Thoracic aorta (tissue), 2 donors: ENCODE measurements around the gene KIF26B. TPM values are rescaled to one million over a fixed set of nuclear protein-coding genes. Genes with fewer than 3 reads are reported as not detected.

Experiments
- ATAC-seq: fragments of 150-250 bp; one replicate; pipeline ENCODE4 v1.8.0; 2017; ENCODE audit warnings: low read depth; ENCODE audit not compliant: insufficient number of reproducible peaks, low FRiP score
- DNase-seq: peaks from one replicate; pipeline ENCODE4 v3.0.0-alpha.2; 2020; ENCODE audit warnings: low spot score
- H3K27ac ChIP-seq, 2 donors: fragments of 200-600 bp; sonication (generic); 1 replicate in 1 of 2; 2 replicates in 1 of 2; pipeline ENCODE4 v1.5.1; 2016; ENCODE audit warnings: mild to moderate bottlenecking in 2 of 2, moderate library complexity in 2 of 2
- H3K27me3 ChIP-seq: fragments of 200-600 bp; sonication (generic); replicated peaks from 2 replicates; pipeline ENCODE4 v1.6.0; 2016; ENCODE audit warnings: mild to moderate bottlenecking; ENCODE audit not compliant: insufficient read depth
- H3K36me3 ChIP-seq: fragments of 200-600 bp; sonication (generic); one replicate; pipeline ENCODE4 v1.5.1; 2016
- H3K4me1 ChIP-seq, 2 donors: fragments of 200-600 bp; sonication (generic); 1 replicate in 1 of 2; 2 replicates in 1 of 2; pipeline versions ENCODE4 v1.5.1 to v1.6.0; 2016; ENCODE audit warnings: low read depth in 2 of 2, mild to moderate bottlenecking in 1 of 2; ENCODE audit not compliant: control insufficient read depth in 1 of 2
- H3K4me3 ChIP-seq: fragments of 200-600 bp; sonication (generic); 2 replicates; pipeline ENCODE4 v1.5.1; 2016; ENCODE audit warnings: mild to moderate bottlenecking
- H3K9me3 ChIP-seq: fragments of 200-600 bp; sonication (generic); 2 replicates; pipeline ENCODE4 v1.5.1; 2016
- CTCF ChIP-seq: fragments of 200-600 bp; sonication (generic); IDR thresholded peaks from one replicate; pipeline ENCODE4 v1.5.1; 2019; ENCODE audit warnings: antibody characterized with exemption
- total RNA-seq, 2 donors: library from RNA; depleted of rRNA; stranded (reverse); fragments of >200 nt; gene quantifications; one replicate each; pipeline versions ENCODE4 v1.1.0 to v1.2.3, GENCODE V29; 2016

The KIF26B gene
- total RNA-seq, 2 donors from 2014 or later, result 0.14 to 0.41 TPM

GRCh38 chr1:245748646-245749045 is 593.9 kb downstream of the KIF26B start:
- no peaks in the 10 kb centered on the region for H3K27me3 ChIP-seq
- ATAC-seq (no peak), DNase-seq (no peak)
- no peaks in the 10 kb centered on the region for H3K4me1 ChIP-seq
- no peak overlapping the region for H3K27ac ChIP-seq
- TF ChIP-seq CTCF, result no peak
- H3K9me3 ChIP-seq, result no peaks in the 10 kb centered on the region
- H3K4me3 ChIP-seq, result no peak overlapping the region
- no peaks in the 10 kb centered on the region for H3K36me3 ChIP-seq

GRCh38 chr1:245749053-245749452 is 594.3 kb downstream of the KIF26B start:
- no peaks in the 10 kb centered on the region for H3K27me3 ChIP-seq
- no peaks in the 10 kb centered on the region for H3K9me3 ChIP-seq
- no peaks in the 10 kb centered on the region for H3K4me1 ChIP-seq
- no peak overlapping the region for H3K27ac ChIP-seq
- DNase-seq, result no peak
- H3K4me3 ChIP-seq, result no peak overlapping the region
- ATAC-seq, result no peak
- no peak for TF ChIP-seq CTCF
- H3K36me3 ChIP-seq, result no peaks in the 10 kb centered on the region

- TF ChIP-seq CTCF, result no peak
- Histone ChIP-seq H3K27me3 (no peaks in the 10 kb centered on the region), H3K4me3 (no peak overlapping the region), H3K4me1 (no peaks in the 10 kb centered on the region), H3K36me3 (no peaks in the 10 kb centered on the region), H3K27ac (no peak overlapping the region), H3K9me3 (peaks cover under 1% of the 10 kb centered on the region)
- no peak for DNase-seq
- no peak for ATAC-seq
These were observed 595.5 kb downstream of the KIF26B start for GRCh38 chr1:245750261-245750660.

- ATAC-seq (no peak), DNase-seq (no peak)
- Histone ChIP-seq H3K9me3 (peaks cover 5% of the 10 kb centered on the region), H3K27me3 (no peaks in the 10 kb centered on the region), H3K36me3 (no peaks in the 10 kb centered on the region), H3K4me3 (no peak overlapping the region), H3K27ac (no peak overlapping the region), H3K4me1 (no peaks in the 10 kb centered on the region)
- no peak for TF ChIP-seq CTCF
These were observed 596.3 kb downstream of the KIF26B start for GRCh38 chr1:245751116-245751515.

- no peaks in the 10 kb centered on the region for H3K27me3 ChIP-seq
- H3K27ac ChIP-seq, result no peak overlapping the region
- no peak for DNase-seq
- H3K4me3 ChIP-seq, result no peak overlapping the region
- ATAC-seq, result no peak
- no peaks in the 10 kb centered on the region for H3K36me3 ChIP-seq
- no peak for TF ChIP-seq CTCF
- H3K9me3 ChIP-seq, result peaks cover 5% of the 10 kb centered on the region
- H3K4me1 ChIP-seq, result no peaks in the 10 kb centered on the region
These were observed 597.1 kb downstream of the KIF26B start for GRCh38 chr1:245751726-245752470.
